NCI-H524 treated with DMSO at 0.1 percent for 48 hours (cell line): ENCODE measurements around the gene SLC25A1.

Source experiments
- DNase-seq: peaks from one replicate; lab custom pipeline; 2025; lab: John Stamatoyannopoulos, UW

The SLC25A1 gene

GRCh38 chr22:19180740-19181410, 2.3 kb upstream of the SLC25A1 start:
- DNase-seq, result no peak

GRCh38 chr22:19180234-19180633, 1.7 kb upstream of the SLC25A1 start:
- no peak for DNase-seq

DNA sequence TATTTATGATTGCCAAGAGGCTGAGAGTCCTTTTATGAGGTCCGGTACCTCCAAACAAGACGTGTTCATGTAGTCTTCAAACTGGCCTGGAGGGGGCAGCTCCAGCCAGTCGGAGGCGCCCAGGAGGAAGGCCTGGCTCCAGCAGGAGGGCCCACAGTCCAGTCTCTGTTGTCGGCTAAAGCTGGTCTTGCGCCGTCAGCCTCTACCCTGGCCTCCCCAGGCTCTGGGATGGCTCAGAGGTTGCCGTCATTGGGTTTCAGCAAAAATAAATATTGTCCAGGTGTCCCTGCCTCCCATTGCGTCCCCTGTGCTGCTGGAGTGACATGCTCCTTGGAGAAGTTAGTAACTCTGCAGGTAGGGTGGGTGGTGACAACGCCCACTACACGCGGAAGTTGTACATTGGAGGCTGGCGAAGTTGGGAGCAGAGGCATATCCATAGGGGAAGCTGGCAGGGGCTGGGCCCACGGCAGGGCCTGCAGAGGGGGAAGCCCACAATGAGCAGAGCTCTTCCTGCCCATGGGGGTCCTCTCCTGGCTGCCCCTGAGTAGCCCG, 1.0 kb upstream of the SLC25A1 start:
- peak; percentile 26 for DNase-seq

DNA sequence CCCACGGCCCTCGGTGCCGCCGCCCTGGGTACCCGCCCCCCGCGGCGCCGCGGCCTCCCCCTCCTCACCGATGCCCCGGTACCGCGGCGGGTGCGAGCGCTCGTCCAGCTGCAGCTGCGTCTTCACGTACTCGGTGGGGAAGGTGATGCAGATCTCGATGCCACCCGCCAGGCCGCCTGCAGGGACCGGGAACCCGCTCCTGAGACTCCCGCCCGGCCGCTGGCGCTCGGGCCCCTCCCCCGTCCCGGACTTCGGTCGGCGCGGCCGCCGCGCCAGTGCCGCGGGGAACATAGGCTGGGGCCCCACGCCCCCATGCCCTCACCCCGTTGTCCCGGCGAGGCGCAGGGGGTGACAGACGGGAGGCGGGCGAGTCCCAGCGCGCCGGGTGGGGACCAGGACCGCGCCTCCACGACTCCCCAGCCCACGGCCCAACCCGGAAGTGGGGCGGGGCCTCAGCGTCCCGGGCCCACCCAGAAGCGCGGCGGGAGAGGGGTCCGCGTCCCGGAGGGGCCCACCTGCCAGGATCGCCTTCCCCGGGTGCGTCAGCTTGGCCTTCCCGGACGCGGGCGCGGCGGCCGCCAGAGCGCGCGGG, 375 bp downstream of the SLC25A1 start:
- no peak for DNase-seq

GRCh38 chr22:19177164-19178064, 1.1 kb downstream of the SLC25A1 start:
- no peak for DNase-seq

DNA sequence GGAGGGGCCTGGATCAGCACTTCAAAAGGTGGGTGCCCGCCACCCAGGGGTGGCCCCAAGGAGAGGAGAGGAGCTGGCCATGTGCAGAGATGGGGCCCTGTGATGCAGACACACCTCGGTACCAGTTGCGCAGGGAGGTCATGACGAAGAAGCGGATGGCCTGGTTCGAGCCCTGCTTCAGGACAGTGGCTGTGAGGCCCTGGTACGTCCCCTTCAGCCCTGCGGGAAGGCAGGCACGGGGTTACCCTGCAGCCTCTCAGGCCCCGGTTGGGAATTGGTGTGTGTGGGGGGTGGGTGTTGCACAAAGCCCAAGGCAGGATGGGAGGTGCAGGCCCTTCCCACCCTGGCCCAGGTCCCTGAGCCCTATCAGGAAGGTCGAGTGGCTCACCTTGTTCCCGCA, 1.8 kb downstream of the SLC25A1 start:
- no peak for DNase-seq

DNA sequence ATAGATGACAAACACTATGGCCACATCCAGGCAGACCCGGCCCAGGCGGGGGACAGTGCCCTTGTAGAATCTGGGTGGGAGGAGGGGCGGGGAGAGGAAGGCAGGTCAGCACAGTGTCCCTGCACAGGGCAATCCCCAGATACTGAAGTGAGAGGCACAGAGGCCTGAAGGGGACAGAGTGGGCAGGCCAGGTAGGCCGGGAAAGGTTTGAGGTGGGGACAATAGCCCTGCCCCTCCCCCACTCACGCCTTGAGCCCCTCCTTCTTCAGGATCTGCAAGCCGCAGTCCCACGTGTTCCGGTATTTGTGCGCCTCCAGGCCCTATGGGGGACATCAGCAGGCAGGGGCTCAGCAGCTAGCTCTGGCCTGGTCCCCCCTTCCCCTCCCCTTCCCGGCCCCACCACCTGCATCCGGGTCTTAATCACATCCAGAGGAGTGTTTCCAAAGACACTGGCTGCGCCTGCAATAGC, 2.3 kb downstream of the SLC25A1 start:
- DNase-seq, result no peak

DNA sequence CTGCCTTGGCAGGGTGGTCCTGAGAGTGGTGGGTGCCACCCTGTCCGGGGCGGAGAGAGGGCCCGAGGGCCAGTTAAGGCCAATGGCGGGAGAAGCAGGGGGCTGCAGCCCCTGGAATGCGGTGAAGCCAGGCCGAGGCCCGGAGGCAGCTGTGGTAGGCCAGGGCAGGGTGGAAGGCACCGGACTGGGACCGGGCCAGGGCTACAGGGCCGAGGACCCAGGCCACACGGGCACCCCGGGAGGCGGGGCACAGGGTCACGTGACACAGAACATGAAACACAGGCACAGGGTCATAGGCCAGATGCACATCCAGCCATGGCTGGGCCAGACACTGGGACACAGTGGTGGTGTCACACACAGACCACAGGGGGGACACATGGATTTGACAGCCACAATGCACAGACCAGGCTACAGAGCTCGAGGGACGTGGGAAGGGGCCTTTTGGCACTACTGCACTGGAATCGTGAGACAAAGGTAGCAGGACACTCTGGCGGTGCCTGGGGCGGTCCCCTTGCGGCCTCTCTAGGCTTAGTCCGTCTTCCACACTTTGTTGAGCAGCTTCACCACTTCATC, 2.8 kb downstream of the SLC25A1 start:
- DNase-seq, result no peak

DNA sequence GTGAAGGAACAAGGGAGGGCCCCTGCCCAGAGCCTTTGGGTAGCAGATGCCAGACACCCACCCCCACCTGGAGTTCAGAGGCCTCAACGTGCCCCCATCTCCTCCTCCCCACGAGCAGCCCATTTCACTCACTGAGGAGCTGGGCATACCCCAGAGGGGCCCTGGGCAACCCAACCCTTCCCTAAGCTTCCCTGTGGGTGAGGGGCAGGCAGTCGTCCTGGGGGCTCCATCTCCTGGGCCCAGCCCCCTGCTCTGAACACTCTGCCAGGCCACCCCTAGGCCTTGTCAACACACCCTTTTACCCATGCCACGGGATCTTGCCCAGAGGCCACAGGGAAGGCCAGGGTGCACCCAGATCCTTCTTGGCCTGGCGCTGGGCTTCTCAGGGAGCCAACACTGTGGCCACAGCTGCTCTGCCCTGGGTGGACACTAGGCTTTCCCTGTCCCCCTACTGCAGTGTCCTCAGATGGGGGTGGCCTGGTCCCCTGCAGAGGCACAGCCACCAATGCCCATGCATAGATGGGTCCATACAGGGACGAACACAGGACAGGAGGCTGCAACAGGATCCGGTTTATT, 3.4 kb downstream of the SLC25A1 start:
- no peak for DNase-seq

DNA sequence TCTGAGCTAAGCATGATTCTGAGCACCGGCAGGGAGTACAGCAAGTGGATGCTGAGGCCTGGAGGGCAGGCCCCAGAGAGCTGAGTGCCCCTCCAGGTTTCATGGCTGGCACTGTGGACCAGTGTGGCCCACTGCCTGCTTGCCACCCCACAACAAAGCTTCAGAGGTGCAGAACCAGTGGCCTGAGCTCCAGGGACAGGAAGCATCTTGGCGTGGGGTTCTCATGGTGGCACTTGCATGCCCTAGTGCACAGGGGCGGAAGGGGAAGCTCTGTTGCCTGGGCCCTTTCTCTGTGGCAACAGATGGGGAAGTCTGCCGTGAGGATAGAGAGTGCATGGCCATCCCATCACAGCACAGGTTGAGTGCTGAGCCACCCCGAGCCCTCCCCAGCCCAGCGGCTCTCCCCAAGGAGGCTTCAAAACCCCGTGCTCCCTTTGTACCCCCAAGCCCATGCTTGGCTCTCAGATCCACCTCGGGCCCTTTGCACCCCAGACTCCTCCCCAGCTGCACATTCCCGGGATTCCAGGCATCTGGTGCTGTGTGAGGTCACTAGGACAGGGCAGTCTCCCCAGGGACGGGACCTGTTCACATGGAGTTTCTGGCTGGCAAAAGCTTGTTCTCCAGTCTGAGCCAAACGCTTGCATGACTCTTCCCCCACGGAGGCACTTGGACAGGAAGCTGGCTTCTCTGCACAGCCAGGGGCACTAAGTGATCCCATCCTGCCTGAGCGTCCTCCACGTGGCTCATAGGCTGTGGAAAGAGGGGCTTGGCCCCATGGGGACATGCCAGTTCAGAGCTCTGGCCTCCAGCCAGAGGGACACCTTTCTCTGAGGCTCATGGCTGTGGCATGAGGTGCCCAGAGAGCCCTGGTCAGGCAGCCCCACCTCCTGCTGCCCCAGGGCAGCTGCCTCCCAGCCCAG, 4.2 kb downstream of the SLC25A1 start:
- no peak for DNase-seq

DNA sequence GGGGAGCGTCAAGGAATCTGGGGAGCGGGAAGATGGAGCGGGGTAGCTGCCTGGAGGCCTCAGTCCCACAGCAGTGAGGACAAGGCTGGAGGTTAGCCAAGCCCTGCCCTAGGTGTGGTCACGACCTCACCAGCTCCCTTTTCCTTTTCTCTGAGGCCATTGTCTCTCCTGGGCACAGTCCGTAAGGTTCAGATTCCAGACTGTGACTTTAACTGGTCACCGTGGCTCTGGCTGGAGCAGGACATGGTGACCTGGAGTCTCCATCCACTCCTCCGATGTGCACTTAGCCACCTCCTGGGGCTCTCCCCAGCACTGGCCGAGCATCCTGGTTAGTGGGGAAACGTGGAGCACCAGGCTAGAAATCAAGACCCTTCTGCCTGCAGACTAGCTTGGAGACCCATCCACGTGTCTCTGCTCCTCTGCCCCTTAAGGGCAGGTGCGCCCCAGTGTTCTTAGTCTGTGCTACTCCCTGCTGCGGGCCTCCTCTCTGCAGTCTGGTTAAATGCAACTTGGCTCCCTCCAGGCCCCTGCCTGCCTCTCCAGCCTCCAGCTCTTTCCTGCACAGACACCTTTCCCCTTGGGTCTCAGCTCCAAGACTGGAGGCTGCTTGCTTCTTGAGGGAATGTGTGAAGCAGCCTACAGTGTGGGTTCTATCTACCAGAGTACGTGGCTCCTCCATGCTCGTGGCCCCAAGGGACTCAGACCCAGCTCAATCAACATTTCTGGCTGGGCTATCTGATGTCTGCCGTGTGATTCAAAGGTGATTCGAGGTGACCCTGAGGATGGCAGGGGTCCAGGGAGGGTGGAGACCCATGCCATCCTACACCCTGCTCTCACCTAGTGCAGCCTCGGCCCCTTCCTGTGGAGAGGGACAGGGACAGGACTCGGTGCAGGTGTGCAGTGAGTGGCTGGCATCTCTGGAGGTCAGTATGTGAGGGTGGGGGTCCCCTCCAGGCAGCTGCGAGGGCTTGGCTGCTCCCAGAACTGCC, 5.2 kb downstream of the SLC25A1 start:
- no peak for DNase-seq

DNA sequence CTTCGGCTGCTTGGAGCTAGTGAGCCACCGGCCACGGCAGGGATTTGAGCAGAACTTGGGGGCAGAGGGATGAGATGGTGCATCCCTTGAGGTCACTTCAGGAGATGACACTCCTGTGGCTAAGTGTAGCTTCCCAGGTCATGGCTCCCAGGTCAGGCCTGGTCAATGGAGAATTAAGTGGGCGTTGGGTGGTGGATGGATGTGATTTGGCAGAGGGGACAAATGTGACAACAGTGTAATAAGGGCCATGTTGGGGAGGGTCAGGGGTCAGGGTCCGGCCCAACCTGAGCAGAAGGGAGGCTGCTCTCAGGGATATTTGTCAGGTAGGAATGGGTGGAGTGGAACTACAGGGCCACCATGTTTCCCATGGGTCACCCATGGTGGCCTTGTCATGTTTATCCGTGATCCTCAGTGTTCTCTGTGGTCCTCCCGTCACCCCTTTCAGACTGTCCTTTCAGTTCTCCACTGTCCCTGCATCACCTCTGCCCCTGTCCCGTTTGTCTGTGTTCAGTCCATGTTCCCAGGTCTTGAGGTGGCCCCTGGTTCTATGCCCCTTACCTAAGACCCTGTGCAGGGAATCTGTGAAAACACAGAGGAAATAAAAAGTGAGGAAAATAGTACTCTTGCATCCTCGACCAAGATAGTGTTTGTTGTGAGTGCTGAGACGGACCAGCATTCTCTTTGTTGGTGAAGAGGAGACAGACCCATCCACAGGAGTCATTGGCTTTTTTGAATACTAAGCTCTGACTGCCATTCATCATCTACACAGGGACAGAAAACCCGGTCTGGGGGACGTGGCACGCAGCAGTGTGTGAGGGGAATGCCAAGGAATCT, 6.1 kb downstream of the SLC25A1 start:
- DNase-seq, result no peak

DNA sequence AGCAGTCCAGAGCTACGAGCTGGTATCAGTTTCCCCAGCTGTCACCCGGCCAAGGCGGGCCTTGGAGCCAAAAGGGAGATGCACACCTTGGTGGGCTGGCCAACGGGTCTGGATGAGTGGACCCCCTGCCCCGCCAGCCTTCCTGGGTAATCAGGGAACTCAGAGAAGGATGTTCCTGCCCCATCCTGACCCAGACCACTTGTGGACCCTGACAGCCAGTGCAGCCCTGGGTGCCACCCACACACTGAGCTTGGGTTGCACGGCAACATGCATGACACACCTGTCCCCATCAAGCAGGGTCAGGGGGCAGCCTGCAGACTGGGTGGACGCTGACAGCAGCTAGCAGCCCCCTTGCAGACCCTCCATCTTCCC, 8.6 kb downstream of the SLC25A1 start:
- no peak for DNase-seq

GRCh38 chr22:19169002-19169946, 9.3 kb downstream of the SLC25A1 start:
- peak; percentile 3 for DNase-seq

DNA sequence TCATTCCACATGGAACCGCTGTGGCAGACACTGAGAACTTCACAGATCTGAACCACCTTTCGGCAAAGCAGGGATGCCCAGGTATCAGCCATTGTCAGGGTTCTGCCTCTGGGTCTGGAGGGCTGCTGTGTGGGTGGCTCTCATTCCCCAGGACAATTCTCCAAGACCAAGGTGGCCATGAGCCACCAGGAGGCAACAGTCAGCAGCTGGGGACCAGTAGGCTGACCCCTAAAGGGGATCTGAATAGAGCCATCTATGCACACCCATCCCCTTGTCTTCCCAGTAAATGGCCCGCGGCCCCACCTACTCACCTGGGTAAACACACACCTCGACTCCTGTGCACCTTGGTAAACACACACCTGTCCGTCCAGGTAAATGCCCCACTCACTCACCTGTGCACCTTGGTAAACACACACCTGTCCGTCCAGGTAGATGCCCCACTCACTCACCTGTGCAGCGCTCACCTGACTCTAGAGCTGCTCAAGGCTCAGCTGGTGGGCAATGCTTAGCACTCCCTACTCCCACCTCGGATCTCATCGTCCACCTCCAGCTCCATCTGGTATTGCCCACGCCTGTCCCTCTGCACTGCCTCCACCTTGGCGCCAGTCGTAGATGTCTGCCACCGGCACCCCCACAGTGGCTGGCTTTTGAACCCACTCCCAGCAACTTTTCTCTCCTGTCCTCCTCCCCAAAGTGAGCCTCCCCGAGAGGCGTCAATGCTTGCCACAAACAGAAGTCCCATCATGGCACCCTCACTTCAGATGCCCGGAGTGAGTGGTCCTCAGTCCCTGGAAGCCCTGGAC, 10.2 kb downstream of the SLC25A1 start:
- no peak for DNase-seq

DNA sequence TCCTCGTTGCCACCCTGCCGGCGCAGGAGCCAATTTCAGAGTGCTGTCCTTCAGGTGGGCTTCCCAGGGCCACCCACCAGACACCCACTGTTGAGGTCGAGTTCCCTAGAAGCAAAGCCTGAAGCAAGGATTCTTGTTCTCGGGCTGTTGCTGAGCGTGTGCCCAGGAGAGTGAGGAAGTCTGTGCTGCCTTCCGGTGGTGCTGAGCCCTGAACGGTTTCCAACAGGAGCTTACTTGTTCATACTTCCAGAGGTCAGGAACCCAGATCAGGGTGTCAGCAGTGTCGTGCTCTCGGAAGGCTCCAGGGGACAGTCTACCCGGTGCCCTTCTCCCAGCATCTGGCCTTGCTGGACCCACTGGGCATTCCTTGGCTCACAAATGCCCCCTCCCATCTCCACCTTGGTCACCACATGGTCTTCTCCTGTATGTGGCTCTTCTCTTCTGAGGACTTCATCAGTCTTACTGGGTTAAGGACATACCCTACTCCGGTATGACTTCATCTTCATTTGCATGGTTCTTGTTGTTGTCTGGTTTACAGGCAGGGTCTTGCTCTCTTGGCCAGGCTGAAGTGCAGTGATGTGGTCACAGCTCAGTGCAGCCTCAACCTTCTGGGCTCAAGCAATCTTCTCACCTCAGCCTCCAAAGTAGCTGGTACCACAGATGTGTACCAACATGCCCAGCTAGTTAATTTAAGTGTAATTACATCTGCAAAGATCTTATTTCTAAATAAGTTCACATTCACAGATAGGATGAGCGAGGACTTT, 11.2 kb downstream of the SLC25A1 start:
- DNase-seq, result no peak
